SU-DHL-6 (cell line): ENCODE results near the gene CABS1.

Experiments used
- EZH2phosphoT487 ChIP-seq: fragments of 200-600 bp; sonication (generic), shearing (Covaris generic); conservative IDR thresholded peaks from 2 replicates; pipeline ENCODE4 v1.6.1; 2018; ENCODE audit warnings: mild to moderate bottlenecking, antibody characterized with exemption, low read length, moderate library complexity, mixed read lengths
- TF ChIP-seq, protein P1 (sequence below): fragments of 200-600 bp; sonication (generic); IDR thresholded peaks from one replicate; pipeline ENCODE4 v1.5.1; 2017; ENCODE audit warnings: antibody characterized with exemption, mild to moderate bottlenecking, low read length, moderate library complexity; ENCODE audit not compliant: insufficient read depth, poor library complexity, severe bottlenecking

GRCh38 chr4:70372760-70373159 is 38.0 kb downstream of the CABS1 start:
- TF ChIP-seq, protein P1, sequence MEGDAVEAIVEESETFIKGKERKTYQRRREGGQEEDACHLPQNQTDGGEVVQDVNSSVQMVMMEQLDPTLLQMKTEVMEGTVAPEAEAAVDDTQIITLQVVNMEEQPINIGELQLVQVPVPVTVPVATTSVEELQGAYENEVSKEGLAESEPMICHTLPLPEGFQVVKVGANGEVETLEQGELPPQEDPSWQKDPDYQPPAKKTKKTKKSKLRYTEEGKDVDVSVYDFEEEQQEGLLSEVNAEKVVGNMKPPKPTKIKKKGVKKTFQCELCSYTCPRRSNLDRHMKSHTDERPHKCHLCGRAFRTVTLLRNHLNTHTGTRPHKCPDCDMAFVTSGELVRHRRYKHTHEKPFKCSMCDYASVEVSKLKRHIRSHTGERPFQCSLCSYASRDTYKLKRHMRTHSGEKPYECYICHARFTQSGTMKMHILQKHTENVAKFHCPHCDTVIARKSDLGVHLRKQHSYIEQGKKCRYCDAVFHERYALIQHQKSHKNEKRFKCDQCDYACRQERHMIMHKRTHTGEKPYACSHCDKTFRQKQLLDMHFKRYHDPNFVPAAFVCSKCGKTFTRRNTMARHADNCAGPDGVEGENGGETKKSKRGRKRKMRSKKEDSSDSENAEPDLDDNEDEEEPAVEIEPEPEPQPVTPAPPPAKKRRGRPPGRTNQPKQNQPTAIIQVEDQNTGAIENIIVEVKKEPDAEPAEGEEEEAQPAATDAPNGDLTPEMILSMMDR: no peak
- TF ChIP-seq EZH2phosphoT487: no peak
